ENCODE measurements around the gene NPL.

NPL gene

GRCh38 chr1:182867861-182868260 is 78.3 kb downstream of the NPL start:
- no peak for DNase-seq (ENCODE audit: low spot score)

- DNase-seq (ENCODE audit: low spot score), result no peak
Measured at GRCh38 chr1:182869241-182869666, 79.7 kb downstream of the NPL start.

DNA sequence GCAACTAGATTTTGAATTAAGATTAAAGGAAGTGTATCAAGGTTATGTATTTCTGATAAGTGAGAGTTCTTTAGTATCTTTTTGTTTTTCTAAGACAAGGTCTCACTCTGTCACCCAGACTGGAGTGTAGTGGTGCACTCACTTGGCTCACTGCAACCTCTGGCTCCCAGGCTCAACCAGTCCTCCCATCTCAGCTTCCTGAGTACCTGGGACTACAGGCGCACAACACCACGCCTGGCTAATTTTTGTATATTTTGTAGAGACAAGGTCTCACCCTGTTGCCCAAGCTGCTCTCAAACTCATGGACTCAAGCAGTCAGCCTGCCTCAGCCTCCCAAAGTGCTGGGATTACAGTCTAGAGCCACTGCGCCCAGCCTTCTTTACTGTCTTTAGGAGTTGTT is 83.3 kb downstream of the NPL start:
- no peak for DNase-seq (ENCODE audit: low spot score)

DNA sequence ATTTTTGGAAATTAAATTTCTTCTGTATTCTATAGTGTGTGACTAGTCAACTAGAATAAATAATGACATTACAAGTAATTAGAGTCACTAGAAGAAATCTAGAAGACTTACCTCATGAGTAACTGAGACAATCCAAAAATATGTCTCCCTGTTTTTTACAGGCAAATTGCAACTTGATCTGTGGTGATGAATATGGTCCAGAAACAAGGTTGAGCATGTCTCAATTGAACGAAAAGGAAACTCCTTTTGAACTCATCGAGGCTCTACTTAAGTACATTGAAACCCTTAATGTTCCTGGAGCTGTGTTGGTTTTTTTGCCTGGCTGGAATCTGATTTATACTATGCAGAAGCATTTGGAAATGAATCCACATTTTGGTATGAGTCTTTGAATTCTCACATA is 86.3 kb downstream of the NPL start:
- DNase-seq (ENCODE audit: low spot score), result no peak

DNA sequence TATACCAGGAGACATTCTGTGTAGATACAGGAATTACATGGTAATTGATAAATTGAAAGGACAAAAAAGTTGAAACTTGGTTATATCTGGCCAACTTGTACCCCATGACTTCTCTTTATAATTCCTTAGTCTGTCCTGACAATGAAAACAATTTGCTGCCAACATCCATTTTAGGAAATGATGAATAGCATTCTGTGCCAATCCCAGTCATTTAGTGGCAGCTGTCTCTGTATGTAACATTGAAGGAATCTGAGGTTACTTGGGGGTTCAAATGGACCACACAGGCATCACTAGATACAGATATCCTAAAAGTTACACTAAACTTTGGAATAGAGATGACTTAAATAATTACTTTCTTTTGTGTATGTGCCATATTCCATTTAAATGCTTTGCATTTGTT is 87.8 kb downstream of the NPL start:
- no peak for DNase-seq (ENCODE audit: low spot score)

DNA sequence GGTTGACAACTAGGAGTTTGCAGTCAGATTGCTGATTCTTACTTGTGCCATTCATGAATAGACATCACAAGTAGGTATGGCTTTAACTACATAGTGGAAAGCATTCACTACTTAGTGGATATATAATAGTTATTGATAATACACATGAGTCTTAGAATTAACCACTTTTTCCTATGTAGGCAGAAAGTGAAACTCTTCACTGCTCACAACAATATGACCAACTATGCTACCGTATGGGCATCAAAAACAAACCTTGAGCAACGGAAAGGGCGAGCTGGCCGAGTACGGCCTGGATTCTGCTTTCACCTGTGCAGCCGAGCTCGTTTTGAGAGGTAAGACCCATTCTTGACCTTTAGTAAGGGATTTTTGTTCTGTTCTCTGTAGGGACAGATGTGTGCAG is 88.3 kb downstream of the NPL start:
- DNase-seq (ENCODE audit: low spot score), result no peak

Data from AG20443 (cell line).